Endothelial cell of umbilical vein (primary cell): ENCODE measurements around the gene DMAC2L.

Experiments
- CTCF ChIP-seq, 2 donors: IDR thresholded peaks; 1 replicate in 1 of 2; 2 replicates in 1 of 2; pipeline ENCODE4 v1.5.1; 2011; ENCODE audit warnings: low read length in 2 of 2, mild to moderate bottlenecking in 2 of 2, moderate library complexity in 2 of 2, control low read depth in 1 of 2, inconsistent platforms in 1 of 2, low read depth in 1 of 2; ENCODE audit not compliant: insufficient read depth in 1 of 2; ENCODE audit errors: extremely low read depth in 1 of 2
- EZH2 ChIP-seq: IDR thresholded peaks from 2 replicates; pipeline ENCODE4 v1.6.1; 2012; ENCODE audit warnings: borderline replicate concordance, low read depth, mild to moderate bottlenecking, moderate library complexity, low read length, inconsistent platforms; ENCODE audit not compliant: severe bottlenecking
- POLR2A ChIP-seq: IDR thresholded peaks from 2 replicates; pipeline ENCODE4 v1.6.1; 2012; ENCODE audit warnings: low read depth, mild to moderate bottlenecking, control low read depth, low read length

GRCh38 chr14:50366589-50366988, 54.5 kb downstream of the DMAC2L start:
- TF ChIP-seq POLR2A (no peak), CTCF (IDR thresholded peaks at IDR 0.05; ENCODE audit: extremely low read depth in 1 of 2, insufficient read depth in 1 of 2, low read depth in 1 of 2, low read length in 2 of 2) (no peak), EZH2 (no peak)
